PC-9 (cell line): ENCODE measurements around the gene PFKFB4. TPM values are rescaled to one million over a fixed set of nuclear protein-coding genes. Genes with fewer than 3 reads are reported as not detected.

Experiments
- BruUV-seq: library from RNA; stranded (reverse); fragments of 400-500 nt; replicated peaks from 2 replicates; lab custom pipeline; 2021; lab: Mats Ljungman, UMichigan
- CTCF ChIA-PET: fragments of 300-600 bp; sonication (Branson Sonifier 250); formaldehyde crosslinking; loops from one replicate; lab custom pipeline; 2022; ENCODE audit warnings: antibody characterized with exemption; lab: Charles Lee
- POLR2A ChIA-PET: fragments of 300-600 bp; sonication (Branson Sonifier 250); formaldehyde crosslinking; loops from one replicate; lab custom pipeline; 2022; ENCODE audit warnings: antibody characterized with exemption; ENCODE audit not compliant: unreplicated experiment; lab: Charles Lee
- DNase-seq, 2 experiments: peaks; one replicate each; pipeline versions ENCODE4 v3.0.0 to v3.0.0-alpha.2; 2015 to 2022; ENCODE audit warnings: mixed read lengths in 1 of 2
- H2AFZ ChIP-seq: fragments of 200-600 bp; sonication (generic); 2 replicates; pipeline ENCODE4 v1.8.1; 2017; ENCODE audit warnings: antibody characterized with exemption
- H3F3A ChIP-seq: fragments of 200-600 bp; sonication (generic); 2 replicates; pipeline ENCODE4 v1.8.1; 2017; ENCODE audit warnings: antibody characterized with exemption, mild to moderate bottlenecking, low read depth; ENCODE audit not compliant: insufficient read depth
- H3K27ac ChIP-seq: fragments of 200-600 bp; sonication (generic); 2 replicates; pipeline ENCODE4 v1.6.1; 2016; ENCODE audit warnings: mixed run types
- H3K27me3 ChIP-seq: fragments of 200-600 bp; sonication (generic); 2 replicates; pipeline ENCODE4 v1.6.1; 2016; ENCODE audit warnings: low read depth, mixed run types; ENCODE audit not compliant: insufficient read depth
- H3K36me3 ChIP-seq: fragments of 200-600 bp; sonication (generic); 2 replicates; pipeline ENCODE4 v1.6.1; 2016; ENCODE audit warnings: low read depth, mixed run types
- H3K4me1 ChIP-seq: fragments of 200-600 bp; sonication (generic); replicated peaks from 2 replicates; pipeline ENCODE4 v1.6.1; 2016; ENCODE audit warnings: mixed run types; ENCODE audit not compliant: insufficient read depth
- H3K4me2 ChIP-seq: fragments of 200-600 bp; sonication (generic); 2 replicates; pipeline ENCODE4 v1.6.1; 2017; ENCODE audit warnings: mixed run types
- H3K4me3 ChIP-seq: fragments of 200-600 bp; sonication (generic); 2 replicates; pipeline ENCODE4 v1.6.1; 2016; ENCODE audit warnings: mixed run types
- H3K79me2 ChIP-seq: fragments of 200-600 bp; sonication (generic); 2 replicates; pipeline ENCODE4 v1.6.1; 2017; ENCODE audit warnings: low read depth, mixed run types
- H3K9me2 ChIP-seq: fragments of 200-600 bp; sonication (generic); 2 replicates; pipeline ENCODE4 v1.8.1; 2017; ENCODE audit warnings: mild to moderate bottlenecking; ENCODE audit not compliant: insufficient read depth
- H3K9me3 ChIP-seq: fragments of 200-600 bp; sonication (generic); 2 replicates; pipeline ENCODE4 v1.8.1; 2016; ENCODE audit warnings: low read depth; ENCODE audit not compliant: insufficient read depth
- H4K20me1 ChIP-seq: fragments of 200-600 bp; sonication (generic); 2 replicates; pipeline ENCODE4 v1.8.1; 2017; ENCODE audit not compliant: insufficient read depth
- EZH2 ChIP-seq: fragments of 200-600 bp; sonication (generic); IDR thresholded peaks from 2 replicates; pipeline ENCODE4 v1.8.0; 2017; ENCODE audit warnings: antibody characterized with exemption, low read depth
- intact Hi-C: fragments of 100-400 bp; cut with micrococcal nuclease; formaldehyde crosslinking; loops from one replicate; pipeline ENCODE4 v1.10.0; 2022; ENCODE audit not compliant: unreplicated experiment
- total RNA-seq: library from RNA; stranded (reverse); gene quantifications from 2 replicates; pipeline ENCODE4 v1.2.3, GENCODE V29; 2021
- TF ChIP-seq, protein P1 (sequence below): fragments of 200-600 bp; sonication (generic); conservative IDR thresholded peaks from 2 replicates; pipeline ENCODE4 v1.6.1; 2017; ENCODE audit warnings: mixed run types, antibody characterized with exemption, mild to moderate bottlenecking, moderate library complexity

Gene PFKFB4
- total RNA-seq, 1 experiment from 2014 or later = 13.3 TPM

DNA sequence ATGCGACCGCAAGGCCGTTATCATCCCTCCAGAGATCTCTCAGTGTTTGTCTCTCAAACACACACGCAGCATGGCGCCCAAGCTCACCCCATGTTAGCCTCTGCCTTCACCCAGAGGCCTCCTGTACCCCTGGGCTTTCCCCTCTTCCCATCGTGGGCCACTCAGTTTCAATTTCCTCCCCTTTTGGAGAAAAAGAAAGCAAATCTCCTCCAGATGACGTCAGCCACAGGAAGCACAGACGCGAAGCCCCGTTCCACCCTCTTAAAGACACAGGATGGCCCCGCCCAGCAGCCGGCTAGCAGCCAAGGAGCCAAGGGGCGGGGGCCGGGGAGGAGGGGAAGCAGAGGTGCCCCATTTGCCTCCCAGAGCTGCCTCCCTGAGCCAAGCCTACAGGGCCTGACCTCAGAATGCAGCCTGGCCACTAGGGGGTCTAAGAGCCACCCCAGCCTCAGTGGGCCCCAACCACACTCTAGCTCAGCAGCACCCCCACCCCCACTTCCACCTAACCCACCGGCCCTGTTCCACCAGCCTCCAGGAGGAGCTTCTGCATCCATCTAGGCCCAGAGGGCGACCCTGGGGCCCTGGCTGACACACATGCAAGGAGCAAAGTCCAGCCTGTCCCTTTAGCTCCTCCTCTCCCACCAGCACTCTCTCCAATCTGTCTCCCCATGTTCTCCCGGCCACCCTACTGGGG lies 83.5 kb downstream of the PFKFB4 start:
- TF ChIP-seq, protein P1, sequence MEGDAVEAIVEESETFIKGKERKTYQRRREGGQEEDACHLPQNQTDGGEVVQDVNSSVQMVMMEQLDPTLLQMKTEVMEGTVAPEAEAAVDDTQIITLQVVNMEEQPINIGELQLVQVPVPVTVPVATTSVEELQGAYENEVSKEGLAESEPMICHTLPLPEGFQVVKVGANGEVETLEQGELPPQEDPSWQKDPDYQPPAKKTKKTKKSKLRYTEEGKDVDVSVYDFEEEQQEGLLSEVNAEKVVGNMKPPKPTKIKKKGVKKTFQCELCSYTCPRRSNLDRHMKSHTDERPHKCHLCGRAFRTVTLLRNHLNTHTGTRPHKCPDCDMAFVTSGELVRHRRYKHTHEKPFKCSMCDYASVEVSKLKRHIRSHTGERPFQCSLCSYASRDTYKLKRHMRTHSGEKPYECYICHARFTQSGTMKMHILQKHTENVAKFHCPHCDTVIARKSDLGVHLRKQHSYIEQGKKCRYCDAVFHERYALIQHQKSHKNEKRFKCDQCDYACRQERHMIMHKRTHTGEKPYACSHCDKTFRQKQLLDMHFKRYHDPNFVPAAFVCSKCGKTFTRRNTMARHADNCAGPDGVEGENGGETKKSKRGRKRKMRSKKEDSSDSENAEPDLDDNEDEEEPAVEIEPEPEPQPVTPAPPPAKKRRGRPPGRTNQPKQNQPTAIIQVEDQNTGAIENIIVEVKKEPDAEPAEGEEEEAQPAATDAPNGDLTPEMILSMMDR = peak; percentile 40; the same call in 1 of the 2 replicates
- no peak for TF ChIP-seq EZH2
- peaks cover 16% of the 10 kb centered on the region for H3K79me2 ChIP-seq
- peak overlapping the region; percentile 62 for H3K4me3 ChIP-seq
- H2AFZ ChIP-seq = peak overlapping the region; percentile 69
- DNase-seq = peak; percentile 81 to 91
- H3K9me2 ChIP-seq = no peaks in the 10 kb centered on the region
- ChIA-PET POLR2A (interaction anchor here (0.5 to 1.1 kb wide), 7 partner anchors 17 to 285 kb away, joined by 3 to 25 read pairs (median 5); partner anchors contain the start of gene CDC25A), CTCF (interaction anchor here (0.5 to 1.0 kb wide), 5 partner anchors 27 to 283 kb away, joined by 3 to 9 read pairs (median 4); partner anchors contain the start of gene CCDC51)
- peak overlapping the region; percentile 68 for H3K27ac ChIP-seq
- H4K20me1 ChIP-seq = no peaks in the 10 kb centered on the region
- peaks cover 8% of the 10 kb centered on the region; the same call in 1 of the 2 replicates for H3F3A ChIP-seq
- intact Hi-C loops = loop anchor here (1.0 kb wide), 2 partner anchors 8 to 34 kb away; no protein-coding TSS in a partner anchor
- no TSS peak for BruUV-seq
- H3K9me3 ChIP-seq = no peaks in the 10 kb centered on the region
- H3K36me3 ChIP-seq = no peaks in the 10 kb centered on the region
- no peaks in the 10 kb centered on the region for H3K27me3 ChIP-seq
- H3K4me2 ChIP-seq = peak overlapping the region; percentile 70
- peaks cover 19% of the 10 kb centered on the region for H3K4me1 ChIP-seq

DNA sequence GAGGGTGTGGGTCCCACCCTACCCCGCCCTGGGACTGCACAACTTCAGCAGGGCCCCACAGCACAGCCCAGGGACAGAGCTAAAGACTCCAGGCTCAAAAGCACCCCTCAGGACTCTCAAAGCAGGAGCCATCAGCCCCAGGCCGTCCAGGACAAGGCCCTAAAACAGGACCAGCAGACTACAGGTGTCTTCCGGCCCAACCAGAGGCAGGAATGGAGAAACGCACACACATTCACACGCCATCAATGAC lies 84.0 kb downstream of the PFKFB4 start:
- no peak for TF ChIP-seq EZH2
- TF ChIP-seq, protein P1 = no peak
- Histone ChIP-seq H3K27me3 (no peaks in the 10 kb centered on the region), H3K27ac (peak overlapping the region; percentile 68), H3K79me2 (peaks cover 20% of the 10 kb centered on the region), H3K4me2 (peak overlapping the region; percentile 70), H3K9me3 (no peaks in the 10 kb centered on the region), H4K20me1 (no peaks in the 10 kb centered on the region), H3K9me2 (no peaks in the 10 kb centered on the region), H3K4me3 (peak overlapping the region; percentile 62), H3K36me3 (no peaks in the 10 kb centered on the region), H3F3A (peaks cover 8% of the 10 kb centered on the region; the same call in 1 of the 2 replicates), H2AFZ (peak overlapping the region; percentile 69), H3K4me1 (peaks cover 19% of the 10 kb centered on the region)
- intact Hi-C loops = no loop called here
- peak in 1 of 2 experiments; percentile 59 for DNase-seq
- CTCF ChIA-PET = interaction anchor here (0.6 to 0.8 kb wide), 2 partner anchors 29 to 282 kb away, joined by 4 to 9 read pairs; no protein-coding TSS in a partner anchor
- POLR2A ChIA-PET = interaction anchor here (0.6 to 1.1 kb wide), 4 partner anchors 21 to 284 kb away, joined by 4 to 9 read pairs (median 4); partner anchors contain the start of gene CDC25A
- BruUV-seq = TSS peak; percentile 71

DNA sequence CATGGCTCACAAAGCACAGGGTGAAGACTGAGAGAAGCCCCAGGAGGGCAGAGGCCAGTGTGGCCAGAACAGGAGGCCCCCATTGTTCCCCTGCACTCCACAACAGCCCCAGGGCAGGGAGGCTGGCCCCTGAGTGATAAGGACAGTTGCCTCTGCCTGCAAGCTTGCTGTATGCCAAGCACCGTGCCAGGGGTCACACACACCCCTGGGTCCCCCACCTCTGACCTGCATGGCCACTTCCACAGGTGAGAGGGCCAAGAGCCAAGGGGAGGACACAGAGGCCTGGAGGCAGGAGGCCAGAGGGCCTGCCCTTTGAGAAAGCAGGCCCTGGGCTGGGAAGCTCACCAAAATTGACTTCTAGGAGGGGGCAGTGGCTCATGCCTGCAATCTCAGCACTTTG lies 86.3 kb downstream of the PFKFB4 start:
- no peaks in the 10 kb centered on the region for H3K9me2 ChIP-seq
- ChIA-PET CTCF (no interaction called here), POLR2A (interaction anchor here (0.6 kb wide), 3 partner anchors 61 to 226 kb away, joined by 4 to 8 read pairs (median 6); no protein-coding TSS in a partner anchor)
- no peaks in the 10 kb centered on the region for H3K9me3 ChIP-seq
- peak in 1 of 2 experiments; percentile 16 for DNase-seq
- H3F3A ChIP-seq = peaks cover 8% of the 10 kb centered on the region; the same call in 1 of the 2 replicates
- no peaks in the 10 kb centered on the region for H3K27me3 ChIP-seq
- H3K36me3 ChIP-seq = no peaks in the 10 kb centered on the region
- H3K4me3 ChIP-seq = no peak overlapping the region
- 0 out of 2 replicates have a peak overlapping the region, but pooled peaks have one; percentile 6 for H3K27ac ChIP-seq
- TF ChIP-seq, protein P1 = no peak
- TF ChIP-seq EZH2 = no peak
- intact Hi-C loops = no loop called here
- peaks cover 34% of the 10 kb centered on the region for H3K79me2 ChIP-seq
- peaks cover 29% of the 10 kb centered on the region for H3K4me1 ChIP-seq
- H2AFZ ChIP-seq = no peak overlapping the region
- peak overlapping the region; percentile 28; the same call in 1 of the 2 replicates for H3K4me2 ChIP-seq
- no peaks in the 10 kb centered on the region for H4K20me1 ChIP-seq
- BruUV-seq = no TSS peak
